ENCODE data around the gene SDK2.

Gene SDK2

DNA sequence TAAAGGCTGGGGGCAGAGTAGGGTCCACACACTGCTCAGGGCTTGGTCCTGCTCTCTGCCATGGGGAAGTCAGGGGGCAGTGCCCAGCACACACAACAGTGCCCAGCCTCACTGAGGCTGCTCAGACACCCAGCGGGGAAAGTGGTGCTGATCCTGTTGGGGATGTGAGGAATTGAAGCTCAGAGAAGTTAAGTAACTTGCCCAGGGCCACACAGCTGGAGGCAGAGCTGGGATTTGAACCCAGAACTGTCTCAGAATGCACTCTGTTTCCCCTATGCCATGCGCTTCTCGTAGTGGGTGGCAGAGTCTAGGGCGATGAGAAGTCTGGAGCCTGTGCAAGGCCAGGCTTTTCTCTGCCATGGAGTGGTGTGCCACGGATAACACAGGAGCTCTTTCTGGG is 59.3 kb downstream of the SDK2 start:
- peaks cover 31% of the 10 kb centered on the region for H3K4me1 Mint-ChIP-seq (ENCODE audit: low read depth)

DNA sequence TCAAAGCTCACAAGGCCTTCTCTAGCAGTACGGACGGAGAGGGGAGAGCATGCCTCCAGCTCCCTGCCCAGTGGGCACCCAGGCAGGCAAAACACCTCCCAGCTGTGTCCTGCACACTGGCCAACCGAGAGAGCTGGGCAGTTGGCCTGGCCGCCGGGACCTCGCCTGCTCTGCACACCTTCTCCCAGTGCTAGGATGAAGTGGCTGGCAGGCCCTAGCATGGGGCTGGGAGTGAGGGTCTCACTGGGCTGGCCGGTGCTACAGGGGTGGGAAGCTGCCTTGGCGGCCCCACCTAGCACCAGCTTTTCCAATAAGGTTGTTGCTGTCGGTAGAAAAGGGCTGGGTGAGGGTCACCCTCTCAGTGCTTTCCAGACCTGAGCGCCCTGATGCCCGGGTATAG is 60.2 kb downstream of the SDK2 start:
- H3K27me3 Mint-ChIP-seq: no peaks in the 10 kb centered on the region
- H3K4me1 Mint-ChIP-seq (ENCODE audit: low read depth): peaks cover 23% of the 10 kb centered on the region
- H3K4me3 Mint-ChIP-seq: no peak overlapping the region
- no peaks in the 10 kb centered on the region for H3K9me3 Mint-ChIP-seq
- no peak overlapping the region for H3K27ac Mint-ChIP-seq
- H3K36me3 Mint-ChIP-seq (ENCODE audit: low read depth): no peaks in the 10 kb centered on the region

More for the DNA sequence above, 59.3 kb downstream of the SDK2 start:
- H3K36me3 Mint-ChIP-seq (ENCODE audit: low read depth): no peaks in the 10 kb centered on the region
- H3K4me3 Mint-ChIP-seq: no peak overlapping the region
- H3K9me3 Mint-ChIP-seq: no peaks in the 10 kb centered on the region
- H3K27me3 Mint-ChIP-seq: no peaks in the 10 kb centered on the region
- H3K27ac Mint-ChIP-seq: no peak overlapping the region

DNA sequence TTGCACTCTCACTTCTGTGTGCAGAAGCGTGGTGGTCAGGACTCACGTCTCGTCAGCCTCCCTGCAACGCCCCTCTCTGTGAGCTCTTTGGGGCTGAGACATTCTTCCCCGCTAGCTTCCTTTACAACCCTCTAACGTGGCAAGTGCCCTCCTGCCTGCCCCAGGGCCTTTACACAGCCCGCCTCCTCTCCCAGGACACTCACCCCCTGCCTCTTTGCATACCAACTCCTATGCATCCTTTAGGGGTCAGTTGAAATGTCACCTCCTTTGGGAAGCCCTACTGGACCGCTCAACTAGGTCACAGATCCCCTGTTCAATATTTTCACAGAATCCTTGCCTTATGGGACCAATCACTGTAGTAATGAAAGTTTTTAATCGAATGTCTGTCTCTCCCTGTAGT is 61.4 kb downstream of the SDK2 start:
- Mint-ChIP-seq H3K9me3 (no peaks in the 10 kb centered on the region), H3K27ac (no peak overlapping the region), H3K4me1 (ENCODE audit: low read depth) (peaks cover 16% of the 10 kb centered on the region), H3K27me3 (no peaks in the 10 kb centered on the region), H3K36me3 (ENCODE audit: low read depth) (no peaks in the 10 kb centered on the region), H3K4me3 (no peak overlapping the region)

DNA sequence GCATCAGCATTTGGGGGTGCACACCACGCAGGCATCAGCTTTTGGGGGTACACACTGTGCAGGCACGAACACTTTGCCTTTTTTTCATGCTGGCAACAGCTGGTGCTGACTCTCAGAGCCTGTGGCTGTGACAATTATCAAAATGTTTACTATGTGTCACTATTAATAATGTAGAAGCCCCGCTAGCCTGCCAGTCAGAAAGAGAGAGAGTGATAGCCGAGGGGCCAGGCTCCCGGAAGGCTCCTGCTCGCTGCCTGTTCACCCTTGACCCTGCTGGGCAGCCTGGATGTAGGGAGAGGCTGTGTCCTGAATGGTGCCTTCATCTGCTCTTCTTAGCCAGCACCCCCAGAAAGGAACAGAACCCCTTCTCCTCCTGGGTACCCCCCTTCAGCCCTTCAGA is 61.9 kb downstream of the SDK2 start:
- H3K27ac Mint-ChIP-seq: no peak overlapping the region
- no peaks in the 10 kb centered on the region for H3K9me3 Mint-ChIP-seq
- peaks cover 12% of the 10 kb centered on the region for H3K4me1 Mint-ChIP-seq (ENCODE audit: low read depth)
- no peaks in the 10 kb centered on the region for H3K36me3 Mint-ChIP-seq (ENCODE audit: low read depth)
- no peak overlapping the region for H3K4me3 Mint-ChIP-seq
- H3K27me3 Mint-ChIP-seq: no peaks in the 10 kb centered on the region

DNA sequence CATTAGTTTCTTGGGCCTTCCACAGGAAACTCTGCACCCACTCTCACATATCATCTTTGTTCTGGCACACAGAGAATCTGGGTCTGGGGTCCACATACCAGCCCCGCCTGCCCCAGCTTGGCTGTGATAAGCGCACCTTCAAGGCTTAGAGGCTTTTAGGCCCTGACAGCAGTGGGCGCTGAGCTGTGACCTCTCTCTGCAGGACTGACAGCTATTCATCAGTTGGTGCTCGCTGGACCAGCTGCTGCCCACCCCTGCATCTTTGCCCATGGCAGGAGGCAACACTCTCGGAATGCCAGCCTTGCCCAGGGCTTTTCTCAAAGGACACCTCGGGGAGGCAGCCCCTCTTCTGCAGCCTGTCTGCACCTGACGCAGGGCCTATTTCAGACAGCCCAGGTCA is 62.9 kb downstream of the SDK2 start:
- H3K36me3 Mint-ChIP-seq (ENCODE audit: low read depth): no peaks in the 10 kb centered on the region
- peaks cover 11% of the 10 kb centered on the region for H3K4me1 Mint-ChIP-seq (ENCODE audit: low read depth)
- H3K27ac Mint-ChIP-seq: no peak overlapping the region
- no peaks in the 10 kb centered on the region for H3K9me3 Mint-ChIP-seq
- H3K4me3 Mint-ChIP-seq: no peak overlapping the region
- no peaks in the 10 kb centered on the region for H3K27me3 Mint-ChIP-seq

DNA sequence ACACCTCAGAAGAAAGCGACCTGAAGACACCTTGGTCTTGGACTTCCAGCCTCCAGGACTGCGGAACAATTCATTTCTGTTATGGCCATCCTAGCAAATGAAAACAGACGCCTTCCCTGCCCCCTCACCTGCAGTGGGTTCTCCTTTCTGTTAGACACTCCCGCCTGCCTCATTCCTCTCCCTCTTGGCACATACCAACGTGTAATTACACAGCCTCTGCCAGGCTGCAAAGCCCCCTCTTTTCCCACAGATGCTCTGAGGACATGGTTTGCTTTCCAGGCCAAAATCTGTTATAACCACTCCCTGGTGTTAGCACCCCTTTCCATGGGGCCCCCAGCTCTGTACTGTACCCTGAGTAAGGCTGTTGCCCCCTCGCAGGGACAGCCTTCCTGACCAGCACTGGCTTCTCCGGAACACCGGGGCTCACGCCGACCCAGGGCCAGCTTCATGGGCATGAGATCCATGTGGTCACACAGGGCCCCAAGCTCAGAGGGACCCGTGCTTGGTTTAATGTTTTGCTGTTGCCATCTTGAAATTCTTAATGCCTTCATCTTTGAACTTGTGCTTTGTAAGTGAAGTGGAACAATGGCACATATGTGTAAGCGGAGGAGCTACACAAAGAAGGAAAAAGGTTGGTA is 64.1 kb downstream of the SDK2 start:
- Mint-ChIP-seq H3K27ac (no peak overlapping the region), H3K36me3 (ENCODE audit: low read depth) (no peaks in the 10 kb centered on the region), H3K9me3 (no peaks in the 10 kb centered on the region), H3K27me3 (no peaks in the 10 kb centered on the region), H3K4me1 (ENCODE audit: low read depth) (peaks cover 9% of the 10 kb centered on the region), H3K4me3 (no peak overlapping the region)

DNA sequence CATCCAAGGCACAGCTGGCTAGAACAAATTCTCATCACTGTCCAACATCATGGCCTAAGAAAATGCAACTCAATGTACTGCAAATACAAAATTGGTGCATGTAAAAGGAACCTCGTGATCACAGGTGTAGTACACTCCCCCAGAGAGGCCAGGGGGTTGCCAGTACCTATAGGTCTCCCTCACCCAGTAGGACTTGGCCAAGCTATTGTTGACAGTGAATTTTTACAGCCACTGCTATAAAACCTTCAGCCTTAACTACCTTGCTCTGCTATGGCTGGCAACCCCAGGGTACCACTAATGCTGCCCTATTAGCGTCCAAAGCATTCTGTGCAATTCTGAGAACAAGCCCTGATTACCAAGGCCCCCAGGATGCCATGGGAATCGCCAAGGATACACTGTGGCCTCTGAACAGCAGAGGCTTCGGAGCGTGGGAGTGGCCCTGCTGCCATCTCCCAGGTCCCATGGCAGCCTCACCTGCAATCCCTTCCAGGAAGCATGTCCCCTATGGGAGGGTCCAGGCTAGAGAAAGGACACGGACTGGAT is 67.6 kb downstream of the SDK2 start:
- no peak overlapping the region for H3K27ac Mint-ChIP-seq
- no peaks in the 10 kb centered on the region for H3K27me3 Mint-ChIP-seq
- peaks cover 9% of the 10 kb centered on the region for H3K4me1 Mint-ChIP-seq (ENCODE audit: low read depth)
- no peaks in the 10 kb centered on the region for H3K9me3 Mint-ChIP-seq
- H3K4me3 Mint-ChIP-seq: no peak overlapping the region
- H3K36me3 Mint-ChIP-seq (ENCODE audit: low read depth): no peaks in the 10 kb centered on the region

DNA sequence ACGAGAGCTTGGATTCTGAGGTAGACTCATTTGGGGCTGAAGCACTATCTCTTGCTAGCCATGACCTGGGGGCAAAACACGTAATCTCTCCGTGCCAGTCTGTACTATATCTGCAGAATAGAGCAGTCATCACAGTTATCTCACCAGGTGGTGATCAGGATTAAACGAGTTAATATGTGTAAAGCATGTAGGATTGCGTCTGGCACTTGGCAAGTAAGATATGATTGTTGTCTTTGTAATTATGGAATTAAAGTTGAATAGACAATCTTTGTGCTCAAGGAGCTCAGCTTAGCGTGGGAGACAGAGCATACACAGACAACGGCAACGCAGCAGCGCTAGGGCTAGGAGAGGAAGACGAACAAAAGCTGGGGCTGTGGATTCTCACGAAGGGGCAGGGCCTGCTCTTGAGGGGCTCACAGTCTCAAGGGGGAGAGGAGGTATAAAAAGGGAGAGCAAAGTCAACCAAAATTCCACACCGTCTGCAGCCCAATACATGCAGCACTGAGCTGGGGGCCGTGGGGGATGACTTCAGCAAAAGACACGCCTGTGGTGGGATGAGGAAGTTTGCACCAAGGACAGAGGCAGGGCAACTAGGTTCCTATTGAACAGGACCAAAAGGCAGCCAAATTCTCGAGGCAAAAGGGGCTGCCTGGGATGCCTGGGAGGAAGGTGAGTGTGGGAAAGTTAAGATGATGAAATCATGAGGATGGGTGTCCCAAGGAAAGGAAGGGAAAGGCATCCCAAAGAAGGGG is 68.6 kb downstream of the SDK2 start:
- Mint-ChIP-seq H3K4me1 (ENCODE audit: low read depth) (peaks cover 9% of the 10 kb centered on the region), H3K36me3 (ENCODE audit: low read depth) (no peaks in the 10 kb centered on the region), H3K27ac (peak overlapping the region; percentile 3), H3K9me3 (no peaks in the 10 kb centered on the region), H3K27me3 (no peaks in the 10 kb centered on the region), H3K4me3 (no peak overlapping the region)

DNA sequence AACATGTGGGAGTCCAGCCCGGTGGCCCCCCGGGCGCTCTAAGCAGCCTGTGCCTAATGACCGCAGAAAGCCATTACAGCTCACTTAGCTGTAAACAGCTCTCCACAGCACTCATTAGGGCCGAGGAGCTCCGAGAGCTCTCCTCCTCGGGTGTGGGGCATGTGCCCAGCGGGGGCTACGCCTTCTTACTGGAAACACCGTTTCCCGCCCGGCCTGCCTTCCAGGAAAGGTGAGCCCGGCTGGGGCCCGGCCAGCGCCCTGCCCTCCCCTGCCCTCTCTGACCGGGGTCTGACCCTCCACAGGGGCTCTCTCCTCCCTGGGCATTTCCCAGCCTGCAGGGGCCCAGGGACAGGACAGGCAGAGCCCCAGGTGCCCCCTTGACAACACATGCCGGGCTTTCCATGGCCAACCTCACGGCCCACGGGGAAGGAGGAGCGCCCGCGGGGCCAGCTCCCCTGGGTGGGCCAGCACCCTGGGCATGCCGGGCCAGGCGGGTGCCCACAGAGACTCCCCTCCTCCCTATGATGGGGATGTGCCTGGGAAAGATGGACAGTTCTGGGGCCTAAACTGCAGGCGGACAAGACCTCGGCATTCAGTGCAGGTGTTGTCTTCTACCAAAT is 72.6 kb downstream of the SDK2 start:
- H3K36me3 Mint-ChIP-seq (ENCODE audit: low read depth): no peaks in the 10 kb centered on the region
- H3K9me3 Mint-ChIP-seq: no peaks in the 10 kb centered on the region
- no peak overlapping the region for H3K4me3 Mint-ChIP-seq
- peaks cover 25% of the 10 kb centered on the region for H3K4me1 Mint-ChIP-seq (ENCODE audit: low read depth)
- no peak overlapping the region for H3K27ac Mint-ChIP-seq
- H3K27me3 Mint-ChIP-seq: no peaks in the 10 kb centered on the region

DNA sequence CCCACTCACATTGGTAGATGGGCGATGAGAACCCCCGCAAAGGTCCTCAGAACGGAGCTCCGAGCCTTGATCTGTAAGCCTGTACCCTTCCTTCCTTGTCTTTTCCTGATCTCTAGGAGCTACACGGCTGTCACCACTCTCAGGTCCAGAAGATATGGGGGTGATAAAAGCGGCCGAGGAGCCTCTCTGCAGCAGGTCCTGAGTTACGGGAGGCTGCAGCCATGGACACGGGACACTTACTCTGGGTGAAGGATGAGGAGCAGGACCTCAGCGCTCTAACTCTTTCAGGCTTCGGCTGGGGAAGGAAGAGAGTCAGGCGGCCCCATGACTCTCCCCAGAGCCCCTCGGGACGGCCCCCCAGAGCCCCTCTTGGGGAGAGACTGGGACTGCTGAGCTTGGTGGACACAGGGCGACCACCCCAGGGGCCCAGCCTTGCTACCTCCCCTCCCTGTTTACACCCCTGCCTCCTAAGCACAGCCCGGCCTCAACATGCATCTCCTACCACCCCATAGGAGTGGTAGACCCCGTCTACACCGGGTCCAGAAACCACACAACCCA is 74.4 kb downstream of the SDK2 start:
- Mint-ChIP-seq H3K36me3 (ENCODE audit: low read depth) (no peaks in the 10 kb centered on the region), H3K4me3 (no peak overlapping the region), H3K27ac (no peak overlapping the region), H3K27me3 (no peaks in the 10 kb centered on the region), H3K4me1 (ENCODE audit: low read depth) (peaks cover 25% of the 10 kb centered on the region), H3K9me3 (no peaks in the 10 kb centered on the region)

DNA sequence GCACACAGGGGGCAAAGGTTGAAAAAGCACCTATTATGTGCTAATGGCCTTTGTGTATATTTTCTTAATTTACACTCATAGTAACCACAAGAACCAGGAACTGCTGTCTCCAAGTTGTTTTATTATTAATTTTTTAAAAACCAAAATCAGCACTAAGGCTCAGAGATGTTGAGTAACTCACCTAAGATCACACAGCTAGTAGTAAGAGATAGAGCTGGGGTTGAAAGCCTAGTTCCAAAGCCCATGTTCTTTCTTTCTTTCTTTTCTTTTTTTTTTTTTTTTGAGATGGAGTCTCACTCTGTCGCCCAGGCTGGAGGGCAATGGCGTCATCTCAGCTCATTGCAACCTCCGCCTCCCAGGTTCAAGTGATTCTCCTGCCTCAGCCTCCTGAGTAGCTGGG is 75.3 kb downstream of the SDK2 start:
- peaks cover 25% of the 10 kb centered on the region for H3K4me1 Mint-ChIP-seq (ENCODE audit: low read depth)

DNA sequence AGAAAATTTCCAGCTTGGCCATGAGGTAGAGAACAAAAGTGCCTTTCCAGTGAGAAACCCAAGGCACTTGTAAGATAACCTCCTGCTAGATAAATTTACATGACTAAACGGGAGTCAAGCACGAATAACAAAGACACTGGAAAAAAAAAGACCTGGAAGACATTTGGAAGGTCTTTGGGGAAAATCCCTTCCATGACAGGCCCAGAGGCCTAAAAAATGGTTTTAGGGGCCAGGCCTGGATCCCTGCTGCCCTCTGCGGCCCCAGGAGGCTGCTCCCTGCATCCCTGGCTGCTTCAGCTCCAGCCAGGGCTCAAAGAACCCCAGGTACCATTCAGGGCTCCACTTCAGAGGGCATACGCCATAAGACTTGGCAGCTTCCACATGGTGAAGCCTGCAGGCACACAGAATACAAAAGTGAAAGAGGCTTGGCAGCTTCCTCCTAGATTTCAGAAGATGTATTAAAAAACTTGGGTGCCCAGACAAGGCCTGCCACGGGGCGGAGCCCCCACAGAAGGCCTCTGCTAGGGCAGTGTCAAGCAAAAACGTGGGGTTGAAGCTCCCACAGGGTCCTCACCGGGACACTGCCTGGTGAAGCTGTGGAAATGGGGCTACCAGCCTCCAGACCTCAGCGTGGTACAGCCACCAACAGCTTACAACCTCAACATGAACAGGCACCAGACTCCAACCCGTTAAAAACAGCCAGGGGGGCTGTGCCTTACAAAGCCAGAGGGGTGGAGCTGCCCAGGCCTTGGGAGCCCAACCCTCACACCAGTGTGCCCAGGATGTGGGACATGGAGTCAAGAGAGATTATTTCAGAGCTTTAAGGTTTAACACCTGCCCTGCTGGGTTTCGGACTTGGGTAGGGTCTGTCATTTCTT is 77.1 kb downstream of the SDK2 start:
- no peaks in the 10 kb centered on the region for H3K36me3 Mint-ChIP-seq (ENCODE audit: low read depth)
- no peaks in the 10 kb centered on the region for H3K9me3 Mint-ChIP-seq
- peak overlapping the region; percentile 80 for H3K27ac Mint-ChIP-seq
- no peaks in the 10 kb centered on the region for H3K27me3 Mint-ChIP-seq
- peaks cover 25% of the 10 kb centered on the region for H3K4me1 Mint-ChIP-seq (ENCODE audit: low read depth)
- peak overlapping the region; percentile 20 for H3K4me3 Mint-ChIP-seq

More for the DNA sequence above, 75.3 kb downstream of the SDK2 start:
- Mint-ChIP-seq H3K4me3 (no peak overlapping the region), H3K36me3 (ENCODE audit: low read depth) (no peaks in the 10 kb centered on the region), H3K9me3 (no peaks in the 10 kb centered on the region), H3K27me3 (no peaks in the 10 kb centered on the region), H3K27ac (no peak overlapping the region)

DNA sequence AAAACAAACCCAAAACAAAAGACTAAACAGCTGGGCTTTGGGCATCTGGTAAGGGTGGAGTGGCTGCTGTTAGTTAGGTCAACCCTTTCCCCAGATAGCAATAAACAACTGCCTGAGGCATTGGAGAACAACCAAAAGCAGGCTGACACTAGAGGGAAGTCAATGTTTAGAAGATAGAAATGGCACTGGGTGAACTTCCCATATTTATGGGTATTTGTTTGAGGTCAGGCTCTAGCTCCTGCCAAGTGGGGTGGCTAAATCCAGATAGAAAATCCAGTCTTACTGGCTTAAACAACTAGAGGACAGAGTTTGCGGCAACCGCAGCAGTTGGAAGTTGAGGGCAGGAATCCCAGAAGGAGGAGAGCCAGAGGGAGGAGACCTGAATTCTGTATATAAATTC is 79.4 kb downstream of the SDK2 start:
- Mint-ChIP-seq H3K9me3 (no peaks in the 10 kb centered on the region), H3K27me3 (no peaks in the 10 kb centered on the region), H3K4me3 (no peak overlapping the region), H3K36me3 (ENCODE audit: low read depth) (no peaks in the 10 kb centered on the region), H3K27ac (no peak overlapping the region), H3K4me1 (ENCODE audit: low read depth) (peaks cover 25% of the 10 kb centered on the region)

DNA sequence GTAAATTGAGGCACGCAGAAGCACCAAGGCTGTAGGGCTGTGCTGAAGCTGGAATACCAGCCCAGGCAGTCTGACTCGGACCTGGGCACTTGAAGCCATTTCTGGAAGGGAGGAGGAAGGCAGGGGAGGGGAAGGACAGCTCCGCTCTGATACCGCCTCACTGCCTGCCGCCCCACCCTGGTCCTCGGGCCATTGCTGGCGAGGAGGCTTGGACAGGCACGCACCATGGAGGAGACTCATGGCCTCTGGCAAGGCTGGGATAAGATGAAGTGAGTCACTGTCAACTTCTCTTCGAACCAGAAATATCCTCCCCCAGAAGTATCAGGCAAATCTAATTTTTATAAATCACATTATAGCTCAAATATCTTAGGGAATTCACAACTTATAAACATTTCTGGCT is 81.3 kb downstream of the SDK2 start:
- Mint-ChIP-seq H3K36me3 (ENCODE audit: low read depth) (no peaks in the 10 kb centered on the region), H3K9me3 (no peaks in the 10 kb centered on the region), H3K4me1 (ENCODE audit: low read depth) (peaks cover 17% of the 10 kb centered on the region), H3K27me3 (no peaks in the 10 kb centered on the region), H3K27ac (no peak overlapping the region), H3K4me3 (no peak overlapping the region)
